Mesendoderm (in vitro differentiated cells): Measurements from ENCODE around the gene INPP5B.
"Not testable (repeated sequence)": the region's sequence is repeated elsewhere in the genome, so short reads cannot be mapped to it uniquely, and the experiment has no call there.

Source experiments
- DNase-seq: peaks from one replicate; pipeline ENCODE4 v3.0.0; 2013
- H2AK5ac ChIP-seq: 2 replicates; pipeline ENCODE4 v1.6.1; 2013; ENCODE audit warnings: low read length, inconsistent platforms
- H2BK120ac ChIP-seq: 2 replicates; pipeline ENCODE4 v1.6.1; 2013; ENCODE audit warnings: low read depth, mild to moderate bottlenecking, low read length, moderate library complexity, mixed read lengths
- H2BK15ac ChIP-seq: replicated peaks from 2 replicates; pipeline ENCODE4 v1.6.1; 2013; ENCODE audit warnings: low read depth, mild to moderate bottlenecking, moderate library complexity
- H2BK5ac ChIP-seq: 2 replicates; pipeline ENCODE4 v1.6.1; 2013; ENCODE audit warnings: low read length, inconsistent platforms
- H3K18ac ChIP-seq: 2 replicates; pipeline ENCODE4 v1.6.1; 2013; ENCODE audit warnings: mild to moderate bottlenecking, low read length, mixed read lengths
- H3K23ac ChIP-seq: one replicate; pipeline ENCODE4 v1.6.1; 2013; ENCODE audit warnings: low read length
- H3K27ac ChIP-seq: 2 replicates; pipeline ENCODE4 v1.5.1; 2013; ENCODE audit warnings: low read depth, mild to moderate bottlenecking, inconsistent platforms, low read length, moderate library complexity
- H3K27me3 ChIP-seq: 2 replicates; pipeline ENCODE4 v1.6.1; 2013; ENCODE audit warnings: low read length, control low read depth, mild to moderate bottlenecking, inconsistent platforms; ENCODE audit not compliant: insufficient read depth, poor library complexity
- H3K36me3 ChIP-seq: 2 replicates; pipeline ENCODE4 v1.6.1; 2013; ENCODE audit warnings: low read length, inconsistent platforms; ENCODE audit not compliant: control insufficient read depth, insufficient read depth
- H3K4ac ChIP-seq: one replicate; pipeline ENCODE4 v1.6.1; 2013; ENCODE audit warnings: low read depth, mild to moderate bottlenecking, low read length, moderate library complexity
- H3K4me1 ChIP-seq: 2 replicates; pipeline ENCODE4 v1.6.1; 2013; ENCODE audit warnings: low read depth, low read length, inconsistent platforms; ENCODE audit not compliant: control insufficient read depth
- H3K4me2 ChIP-seq: 2 replicates; pipeline ENCODE4 v1.6.1; 2013; ENCODE audit warnings: low read length
- H3K4me3 ChIP-seq: 2 replicates; pipeline ENCODE4 v1.5.1; 2013; ENCODE audit warnings: mild to moderate bottlenecking, low read length
- H3K56ac ChIP-seq: one replicate; pipeline ENCODE4 v1.6.1; 2013; ENCODE audit warnings: low read length
- H3K79me1 ChIP-seq: 2 replicates; pipeline ENCODE4 v1.6.1; 2013; ENCODE audit warnings: low read length, inconsistent platforms
- H3K79me2 ChIP-seq: 2 replicates; pipeline ENCODE4 v1.6.1; 2013; ENCODE audit warnings: mild to moderate bottlenecking, low read length; ENCODE audit not compliant: control insufficient read depth, insufficient read depth
- H3K9ac ChIP-seq: 2 replicates; pipeline ENCODE4 v1.6.1; 2013; ENCODE audit warnings: low read length, inconsistent platforms
- H4K5ac ChIP-seq: one replicate; pipeline ENCODE4 v1.6.1; 2013; ENCODE audit warnings: low read length
- H4K8ac ChIP-seq: one replicate; pipeline ENCODE4 v1.6.1; 2013; ENCODE audit warnings: low read depth, mild to moderate bottlenecking, control low read depth, low read length, moderate library complexity
- WGBS: extraction: QIAGEN DNeasy Blood & Tissue Kit; methylation state at CpG from one replicate; pipeline ENCODE4 v1.1.7; 2013; ENCODE audit warnings: low lambda C conversion rate, missing lambda C conversion rate; ENCODE audit not compliant: insufficient coverage; ENCODE audit errors: extremely low coverage; 5-methylcytosine and 5-hydroxymethylcytosine counted together

INPP5B gene

GRCh38 chr1:37983546-37983945 is 36.7 kb upstream of the INPP5B start:
- peaks cover 5% of the 10 kb centered on the region for H3K79me2 ChIP-seq
- no peak overlapping the region for H3K4me3 ChIP-seq
- no peak overlapping the region for H3K4me2 ChIP-seq
- H3K4ac ChIP-seq = no peak overlapping the region
- no peak overlapping the region for H4K8ac ChIP-seq
- H2AK5ac ChIP-seq = no peak overlapping the region
- peaks cover 6% of the 10 kb centered on the region for H3K79me1 ChIP-seq
- no peak overlapping the region for H3K9ac ChIP-seq
- peaks cover 16% of the 10 kb centered on the region for H3K36me3 ChIP-seq
- no peak overlapping the region for H2BK15ac ChIP-seq
- no peak overlapping the region for H2BK120ac ChIP-seq
- no peak overlapping the region for H3K27ac ChIP-seq
- H3K27me3 ChIP-seq = no peaks in the 10 kb centered on the region
- H3K4me1 ChIP-seq = no peaks in the 10 kb centered on the region
- H2BK5ac ChIP-seq = no peak overlapping the region
- no peak overlapping the region for H3K18ac ChIP-seq
- H4K5ac ChIP-seq = no peak overlapping the region
- no CpG with 5 or more reads among the region's 2 CpGs for WGBS
- H3K56ac ChIP-seq = no peak overlapping the region
- no peak for DNase-seq
- no peak overlapping the region for H3K23ac ChIP-seq

- Histone ChIP-seq H4K5ac (no peak overlapping the region), H3K36me3 (peaks cover 16% of the 10 kb centered on the region), H3K4me2 (no peak overlapping the region), H2AK5ac (no peak overlapping the region), H2BK15ac (no peak overlapping the region), H3K4ac (no peak overlapping the region), H2BK5ac (no peak overlapping the region), H3K79me1 (peaks cover 2% of the 10 kb centered on the region), H3K9ac (no peak overlapping the region), H3K4me3 (no peak overlapping the region), H3K79me2 (no peaks in the 10 kb centered on the region), H3K56ac (no peak overlapping the region), H2BK120ac (no peak overlapping the region), H3K27me3 (no peaks in the 10 kb centered on the region), H4K8ac (no peak overlapping the region), H3K4me1 (no peaks in the 10 kb centered on the region), H3K23ac (no peak overlapping the region), H3K18ac (no peak overlapping the region), H3K27ac (no peak overlapping the region)
- no CpG with 5 or more reads among the region's 4 CpGs for WGBS
- no peak for DNase-seq
Observed at GRCh38 chr1:37978541-37978940, 31.7 kb upstream of the INPP5B start.

GRCh38 chr1:37975083-37975482 is 28.2 kb upstream of the INPP5B start:
- not testable (repeated sequence) for H3K4me1 ChIP-seq, H2BK120ac ChIP-seq, H3K79me1 ChIP-seq, H2AK5ac ChIP-seq, H3K27ac ChIP-seq, H3K4ac ChIP-seq, H3K18ac ChIP-seq, H3K4me2 ChIP-seq, H2BK5ac ChIP-seq, H3K4me3 ChIP-seq, H3K27me3 ChIP-seq, H3K56ac ChIP-seq, H2BK15ac ChIP-seq, H3K79me2 ChIP-seq, H4K5ac ChIP-seq, H3K23ac ChIP-seq, H4K8ac ChIP-seq, H3K9ac ChIP-seq
- H3K36me3 ChIP-seq = peaks cover 12% of the 10 kb centered on the region
- DNase-seq = peak; percentile 78
- no CpG with 5 or more reads among the region's 6 CpGs for WGBS

- Histone ChIP-seq H3K4me1 (no peaks in the 10 kb centered on the region), H3K4me2 (no peak overlapping the region), H3K79me1 (peaks cover 2% of the 10 kb centered on the region), H3K18ac (no peak overlapping the region), H3K9ac (no peak overlapping the region), H3K56ac (no peak overlapping the region), H4K8ac (no peak overlapping the region), H3K4ac (no peak overlapping the region), H3K27ac (no peak overlapping the region), H3K23ac (no peak overlapping the region), H2AK5ac (no peak overlapping the region), H3K27me3 (no peaks in the 10 kb centered on the region), H3K79me2 (no peaks in the 10 kb centered on the region), H3K36me3 (peaks cover 14% of the 10 kb centered on the region), H2BK15ac (no peak overlapping the region), H2BK120ac (no peak overlapping the region), H2BK5ac (no peak overlapping the region), H4K5ac (no peak overlapping the region), H3K4me3 (no peak overlapping the region)
- DNase-seq = no peak
- no CpG with 5 or more reads among the region's 5 CpGs for WGBS
Observed at GRCh38 chr1:37974567-37974966, 27.7 kb upstream of the INPP5B start.

GRCh38 chr1:37973684-37974083 is 26.8 kb upstream of the INPP5B start:
- H3K4ac ChIP-seq, H3K27ac ChIP-seq, H3K4me3 ChIP-seq, H3K56ac ChIP-seq, H3K9ac ChIP-seq, H3K18ac ChIP-seq, H4K5ac ChIP-seq, H3K4me2 ChIP-seq, H3K79me1 ChIP-seq, H2AK5ac ChIP-seq, H3K23ac ChIP-seq, H2BK15ac ChIP-seq, DNase-seq, H3K79me2 ChIP-seq, H2BK5ac ChIP-seq, H3K27me3 ChIP-seq, H4K8ac ChIP-seq, H2BK120ac ChIP-seq, H3K4me1 ChIP-seq: not testable (repeated sequence)
- WGBS = no CpG with 5 or more reads among the region's 5 CpGs
- H3K36me3 ChIP-seq = peaks cover 18% of the 10 kb centered on the region

- no peaks in the 10 kb centered on the region for H3K4me1 ChIP-seq
- no peak overlapping the region for H3K56ac ChIP-seq
- H4K8ac ChIP-seq = no peak overlapping the region
- H3K27ac ChIP-seq = no peak overlapping the region
- no peak overlapping the region for H4K5ac ChIP-seq
- H3K79me1 ChIP-seq = no peaks in the 10 kb centered on the region
- H3K18ac ChIP-seq = no peak overlapping the region
- no peak overlapping the region for H3K4me3 ChIP-seq
- no CpG with 5 or more reads among the region's 4 CpGs for WGBS
- no peak overlapping the region for H3K23ac ChIP-seq
- no peak overlapping the region for H3K9ac ChIP-seq
- no peaks in the 10 kb centered on the region for H3K79me2 ChIP-seq
- no peak overlapping the region for H2BK15ac ChIP-seq
- no peaks in the 10 kb centered on the region for H3K27me3 ChIP-seq
- H2AK5ac ChIP-seq = no peak overlapping the region
- DNase-seq = no peak
- H3K4ac ChIP-seq = no peak overlapping the region
- H3K4me2 ChIP-seq = no peak overlapping the region
- H2BK5ac ChIP-seq = no peak overlapping the region
- H3K36me3 ChIP-seq = peaks cover 19% of the 10 kb centered on the region
- H2BK120ac ChIP-seq = no peak overlapping the region
Observed at GRCh38 chr1:37965301-37965700, 18.4 kb upstream of the INPP5B start.
